CD4-positive, alpha-beta T cell (primary cell): Measurements from ENCODE around the gene BTBD16. TPM values are rescaled to one million over a fixed set of nuclear protein-coding genes. Genes with fewer than 3 reads are reported as not detected.

Source experiments
- ATAC-seq: fragments of 200-7000 bp; cut with Tn5 transposase; one replicate; pipeline ENCODE4 v1.10.0; 2022; ENCODE audit warnings: mild to moderate bottlenecking; ENCODE audit not compliant: poor library complexity
- CTCF ChIA-PET: fragments of 350-600 bp; sonication (Branson Sonifier 250); formaldehyde crosslinking; loops from one replicate; lab custom pipeline; 2021; ENCODE audit warnings: antibody characterized with exemption, inconsistent platforms; lab: Charles Lee
- POLR2A ChIA-PET: fragments of 350-600 bp; sonication (Branson Sonifier 250); formaldehyde crosslinking; loops from one replicate; lab custom pipeline; 2021; ENCODE audit warnings: antibody characterized with exemption, inconsistent platforms; lab: Charles Lee
- DNase-seq, 14 experiments: peaks; one replicate each; pipeline ENCODE4 v3.0.0-alpha.2; 2013 to 2020; ENCODE audit warnings: mixed read lengths in 2 of 14
- H3K27ac ChIP-seq, 2 donors: one replicate each; pipeline versions ENCODE4 v1.5.1 to v1.7.0; 2013; ENCODE audit warnings: low read length in 2 of 2, low read depth in 1 of 2, mild to moderate bottlenecking in 1 of 2
- H3K27me3 ChIP-seq, 2 experiments: 1 replicate in 1 of 2; 2 replicates in 1 of 2; pipeline versions ENCODE4 v1.6.1 to v1.7.0; 2013; ENCODE audit warnings: low read length in 2 of 2, control low read depth in 1 of 2, mild to moderate bottlenecking in 1 of 2, moderate library complexity in 1 of 2; ENCODE audit not compliant: insufficient read depth in 2 of 2, control insufficient read depth in 1 of 2
- H3K36me3 ChIP-seq: one replicate; pipeline ENCODE4 v1.6.1; 2013; ENCODE audit warnings: low read length, control low read depth; ENCODE audit not compliant: insufficient read depth
- H3K4me1 ChIP-seq: one replicate; pipeline ENCODE4 v1.6.1; 2013; ENCODE audit warnings: low read length, control low read depth; ENCODE audit not compliant: insufficient read depth
- H3K4me3 ChIP-seq: one replicate; pipeline ENCODE4 v1.5.1; 2013; ENCODE audit warnings: mild to moderate bottlenecking, low read length, moderate library complexity
- H3K9me3 ChIP-seq, 2 experiments: 1 replicate in 1 of 2; 2 replicates in 1 of 2; pipeline versions ENCODE4 v1.6.1 to v1.7.0; 2013; ENCODE audit warnings: low read length in 2 of 2, mild to moderate bottlenecking in 2 of 2, control low read depth in 1 of 2, moderate library complexity in 1 of 2; ENCODE audit not compliant: control insufficient read depth in 1 of 2, insufficient read depth in 1 of 2
- H3K27ac Mint-ChIP-seq: one replicate; pipeline ENCODE4 v1.8.0; 2020; ENCODE audit warnings: mixed read lengths
- H3K27me3 Mint-ChIP-seq: one replicate; pipeline ENCODE4 v1.8.0; 2021; ENCODE audit warnings: mixed read lengths
- H3K36me3 Mint-ChIP-seq: one replicate; pipeline ENCODE4 v1.8.0; 2021; ENCODE audit warnings: low read depth, mixed read lengths
- H3K4me1 Mint-ChIP-seq: one replicate; pipeline ENCODE4 v1.8.0; 2021; ENCODE audit warnings: low read depth, mixed read lengths
- H3K4me3 Mint-ChIP-seq: one replicate; pipeline ENCODE4 v1.8.0; 2020; ENCODE audit warnings: mild to moderate bottlenecking, mixed read lengths
- H3K9me3 Mint-ChIP-seq: one replicate; pipeline ENCODE4 v1.8.0; 2020; ENCODE audit warnings: mixed read lengths
- CTCF ChIP-seq: fragments of 200-600 bp; IDR thresholded peaks from one replicate; pipeline ENCODE4 v1.8.0; 2022; ENCODE audit warnings: antibody characterized with exemption, mild to moderate bottlenecking
- intact Hi-C, 2 experiments: fragments of 100-400 bp; cut with DNase I in 1 of 2; cut with micrococcal nuclease in 1 of 2; formaldehyde crosslinking; loops; one replicate each; pipeline versions ENCODE4 v1.15.1 to v1.9.0; 2023 to 2025; cut with DNase I, micrococcal nuclease
- total RNA-seq, 174 experiments: library from RNA in 2 of 174; stranded (reverse) in 2 of 174; gene quantifications; one replicate each; pipeline ENCODE4 v1.2.3 and lab custom pipeline; 2021 to 2026

BTBD16 gene
- total RNA-seq, 2 experiments from 2014 or later: not detected

GRCh38 chr10:122254831-122255230 is 16.3 kb upstream of the BTBD16 start:
- no peaks in the 10 kb centered on the region for H3K36me3 ChIP-seq
- Mint-ChIP-seq H3K27ac (no peak overlapping the region), H3K4me3 (no peak overlapping the region), H3K36me3 (no peaks in the 10 kb centered on the region), H3K27me3 (peaks cover 20% of the 10 kb centered on the region), H3K4me1 (no peaks in the 10 kb centered on the region), H3K9me3 (no peaks in the 10 kb centered on the region)
- no peak for TF ChIP-seq CTCF
- DNase-seq (no peak), ATAC-seq (no peak)
- POLR2A ChIA-PET: no interaction called here
- H3K9me3 ChIP-seq: no peaks in the 10 kb centered on the region
- no peaks in the 10 kb centered on the region for H3K4me1 ChIP-seq
- intact Hi-C loops: no loop called here
- no peak overlapping the region for H3K4me3 ChIP-seq
- CTCF ChIA-PET: no interaction called here
- peaks cover 3% of the 10 kb centered on the region in 2 experiments for H3K27me3 ChIP-seq
- H3K27ac ChIP-seq: no peak overlapping the region

- POLR2A ChIA-PET: no interaction called here
- no peak overlapping the region for H3K4me3 Mint-ChIP-seq
- H3K4me1 Mint-ChIP-seq: no peaks in the 10 kb centered on the region
- H3K9me3 ChIP-seq: peaks cover 0 to under 1% of the 10 kb centered on the region in 2 experiments
- no peak overlapping the region for H3K4me3 ChIP-seq
- ATAC-seq: no peak
- no peak overlapping the region for H3K27ac ChIP-seq
- no peaks in the 10 kb centered on the region for H3K4me1 ChIP-seq
- no peak overlapping the region for H3K27ac Mint-ChIP-seq
- H3K36me3 Mint-ChIP-seq: no peaks in the 10 kb centered on the region
- H3K9me3 Mint-ChIP-seq: peaks cover 2% of the 10 kb centered on the region
- no peak for DNase-seq
- peaks cover 3% of the 10 kb centered on the region in 2 experiments for H3K27me3 ChIP-seq
- H3K27me3 Mint-ChIP-seq: peaks cover 29% of the 10 kb centered on the region
- CTCF ChIA-PET: no interaction called here
- intact Hi-C loops: no loop called here
- no peaks in the 10 kb centered on the region for H3K36me3 ChIP-seq
- TF ChIP-seq CTCF: no peak
These were observed 15.4 kb upstream of the BTBD16 start for GRCh38 chr10:122255509-122256301.

DNA sequence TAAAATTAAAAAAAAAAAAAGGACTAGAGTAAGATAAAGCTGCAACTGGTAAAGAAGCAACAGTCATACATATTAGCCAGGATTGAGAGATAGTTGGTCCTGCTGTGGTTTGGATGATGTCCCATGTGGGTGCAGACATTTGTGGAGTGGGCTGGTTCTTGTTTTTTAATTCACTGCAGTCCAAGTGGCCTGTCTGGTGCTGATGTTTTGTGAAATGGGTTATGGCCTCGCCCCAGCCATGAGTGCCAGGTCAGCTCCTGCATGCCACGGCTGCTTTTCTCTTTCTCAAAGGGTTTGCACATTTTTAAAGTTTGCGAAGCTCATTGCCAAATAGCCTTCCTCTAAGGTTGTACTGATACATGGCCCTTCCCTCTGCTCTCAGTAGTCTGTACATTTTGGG is 14.1 kb upstream of the BTBD16 start:
- DNase-seq: no peak
- CTCF ChIA-PET: no interaction called here
- Mint-ChIP-seq H3K4me3 (no peak overlapping the region), H3K4me1 (no peaks in the 10 kb centered on the region), H3K27me3 (peaks cover 29% of the 10 kb centered on the region), H3K36me3 (no peaks in the 10 kb centered on the region), H3K27ac (no peak overlapping the region), H3K9me3 (peaks cover 2% of the 10 kb centered on the region)
- intact Hi-C loops: no loop called here
- no peak for TF ChIP-seq CTCF
- Histone ChIP-seq H3K27ac (no peak overlapping the region), H3K27me3 (peaks cover 3% of the 10 kb centered on the region in 2 experiments), H3K4me3 (no peak overlapping the region), H3K36me3 (no peaks in the 10 kb centered on the region), H3K9me3 (peaks cover 5 to 9% of the 10 kb centered on the region in 2 experiments), H3K4me1 (no peaks in the 10 kb centered on the region)
- no peak for ATAC-seq
- POLR2A ChIA-PET: no interaction called here
